LoVo (cell line): ENCODE data around the gene CALHM3.
"Not testable (repeated sequence)": the region's sequence is repeated elsewhere in the genome, so short reads cannot be mapped to it uniquely, and the experiment has no call there.

Experiments
- DNase-seq: peaks from one replicate; pipeline ENCODE4 v3.0.0-alpha.2; 2016; ENCODE audit warnings: low spot score

The CALHM3 gene

GRCh38 chr10:103502849-103503660 is 24.0 kb upstream of the CALHM3 start:
- DNase-seq, result no peak

- no peak for DNase-seq
Observed at GRCh38 chr10:103501186-103501585, 22.1 kb upstream of the CALHM3 start.

- no peak for DNase-seq
Observed at GRCh38 chr10:103500481-103500880, 21.4 kb upstream of the CALHM3 start.

- no peak for DNase-seq
Observed at GRCh38 chr10:103499881-103500280, 20.8 kb upstream of the CALHM3 start.

GRCh38 chr10:103498936-103499638 is 20.0 kb upstream of the CALHM3 start:
- DNase-seq, result no peak

- no peak for DNase-seq
Observed at GRCh38 chr10:103497161-103497915, 18.3 kb upstream of the CALHM3 start.

- DNase-seq, result no peak
Observed at GRCh38 chr10:103495321-103495720, 16.3 kb upstream of the CALHM3 start.

GRCh38 chr10:103493916-103494877 is 15.2 kb upstream of the CALHM3 start:
- DNase-seq, result no peak

- no peak for DNase-seq
Observed at GRCh38 chr10:103493362-103493915, 14.4 kb upstream of the CALHM3 start, which contains the start of gene NEURL1. Gene NEURL1, plus strand, starts transcription at chr10:103493705. Its CDS starts 683 bp downstream, at chr10:103494388.

- no peak for DNase-seq
Observed at GRCh38 chr10:103492655-103493261, 13.7 kb upstream of the CALHM3 start.

GRCh38 chr10:103491729-103492364 is 12.8 kb upstream of the CALHM3 start:
- DNase-seq, result peak; percentile 58

- DNase-seq, result no peak
Observed at GRCh38 chr10:103490986-103491314, 11.9 kb upstream of the CALHM3 start.

- DNase-seq, result no peak
Observed at GRCh38 chr10:103487410-103487708, 8.3 kb upstream of the CALHM3 start.

GRCh38 chr10:103486635-103487409 is 7.8 kb upstream of the CALHM3 start:
- DNase-seq, result not testable (repeated sequence)

GRCh38 chr10:103481974-103482531 is 3.0 kb upstream of the CALHM3 start:
- DNase-seq, result peak; percentile 30

- peak; percentile 16 for DNase-seq
Observed at GRCh38 chr10:103480521-103480920, 1.5 kb upstream of the CALHM3 start.

- DNase-seq, result no peak
Observed at GRCh38 chr10:103478671-103479070, 369 bp downstream of the CALHM3 start.

GRCh38 chr10:103476046-103476768 is 2.8 kb downstream of the CALHM3 start:
- no peak for DNase-seq

GRCh38 chr10:103475437-103475836 is 3.6 kb downstream of the CALHM3 start:
- no peak for DNase-seq
